Measurements from ENCODE around the gene MBTPS1.

The MBTPS1 gene

DNA sequence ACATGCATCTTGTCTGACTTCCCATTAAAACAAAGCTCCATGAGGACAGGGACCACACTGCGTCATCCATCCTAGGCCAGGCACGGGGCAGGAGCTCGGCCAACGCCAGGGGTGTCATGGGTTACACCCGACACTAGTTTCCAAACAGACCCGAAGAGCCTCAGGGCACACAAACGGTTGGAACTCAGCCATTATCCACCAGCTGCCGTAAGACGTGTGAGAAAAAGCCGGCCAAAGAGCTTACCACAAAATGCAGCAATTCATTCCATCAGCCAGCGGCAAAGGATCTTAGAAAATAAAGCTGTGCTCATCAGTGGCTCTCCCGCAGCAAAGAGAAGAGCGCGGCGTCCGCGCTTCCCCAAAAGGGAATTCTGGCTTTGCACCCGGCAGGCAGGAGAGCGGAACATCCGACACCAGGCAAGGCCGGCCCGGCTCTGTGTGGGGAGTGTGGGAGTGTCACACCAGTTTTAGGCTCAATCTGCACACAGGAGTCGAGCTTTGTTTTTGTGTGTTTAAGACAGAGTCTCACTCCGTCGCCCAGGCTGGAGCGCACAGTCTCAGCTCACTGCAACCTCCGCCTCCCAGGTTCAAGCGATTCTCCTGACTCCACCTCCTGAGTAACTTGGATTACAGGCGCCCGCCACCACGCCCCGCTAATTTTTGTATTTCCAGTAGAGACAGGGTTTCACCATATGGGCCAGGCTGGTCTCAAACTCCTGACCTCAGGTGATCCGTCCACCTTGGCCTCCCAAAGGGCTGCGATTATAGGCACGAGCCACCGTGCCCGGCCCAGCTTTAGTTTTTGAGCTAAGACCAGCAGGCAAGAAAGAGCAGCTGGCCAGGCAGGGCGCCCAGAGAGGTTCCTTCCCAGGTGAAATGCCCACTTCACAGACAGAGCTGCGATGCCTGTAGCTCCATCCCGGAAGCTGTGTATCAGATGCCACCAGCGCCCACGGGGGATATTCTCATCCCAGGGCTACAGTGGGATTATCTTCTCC, 75.6 kb downstream of the MBTPS1 start:
- no peak for DNase-seq (ENCODE audit: low spot score)
- TF ChIP-seq, protein P1, sequence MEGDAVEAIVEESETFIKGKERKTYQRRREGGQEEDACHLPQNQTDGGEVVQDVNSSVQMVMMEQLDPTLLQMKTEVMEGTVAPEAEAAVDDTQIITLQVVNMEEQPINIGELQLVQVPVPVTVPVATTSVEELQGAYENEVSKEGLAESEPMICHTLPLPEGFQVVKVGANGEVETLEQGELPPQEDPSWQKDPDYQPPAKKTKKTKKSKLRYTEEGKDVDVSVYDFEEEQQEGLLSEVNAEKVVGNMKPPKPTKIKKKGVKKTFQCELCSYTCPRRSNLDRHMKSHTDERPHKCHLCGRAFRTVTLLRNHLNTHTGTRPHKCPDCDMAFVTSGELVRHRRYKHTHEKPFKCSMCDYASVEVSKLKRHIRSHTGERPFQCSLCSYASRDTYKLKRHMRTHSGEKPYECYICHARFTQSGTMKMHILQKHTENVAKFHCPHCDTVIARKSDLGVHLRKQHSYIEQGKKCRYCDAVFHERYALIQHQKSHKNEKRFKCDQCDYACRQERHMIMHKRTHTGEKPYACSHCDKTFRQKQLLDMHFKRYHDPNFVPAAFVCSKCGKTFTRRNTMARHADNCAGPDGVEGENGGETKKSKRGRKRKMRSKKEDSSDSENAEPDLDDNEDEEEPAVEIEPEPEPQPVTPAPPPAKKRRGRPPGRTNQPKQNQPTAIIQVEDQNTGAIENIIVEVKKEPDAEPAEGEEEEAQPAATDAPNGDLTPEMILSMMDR (IDR thresholded peaks at IDR 0.05; ENCODE audit: extremely low read depth, missing control alignments), result no peak

DNA sequence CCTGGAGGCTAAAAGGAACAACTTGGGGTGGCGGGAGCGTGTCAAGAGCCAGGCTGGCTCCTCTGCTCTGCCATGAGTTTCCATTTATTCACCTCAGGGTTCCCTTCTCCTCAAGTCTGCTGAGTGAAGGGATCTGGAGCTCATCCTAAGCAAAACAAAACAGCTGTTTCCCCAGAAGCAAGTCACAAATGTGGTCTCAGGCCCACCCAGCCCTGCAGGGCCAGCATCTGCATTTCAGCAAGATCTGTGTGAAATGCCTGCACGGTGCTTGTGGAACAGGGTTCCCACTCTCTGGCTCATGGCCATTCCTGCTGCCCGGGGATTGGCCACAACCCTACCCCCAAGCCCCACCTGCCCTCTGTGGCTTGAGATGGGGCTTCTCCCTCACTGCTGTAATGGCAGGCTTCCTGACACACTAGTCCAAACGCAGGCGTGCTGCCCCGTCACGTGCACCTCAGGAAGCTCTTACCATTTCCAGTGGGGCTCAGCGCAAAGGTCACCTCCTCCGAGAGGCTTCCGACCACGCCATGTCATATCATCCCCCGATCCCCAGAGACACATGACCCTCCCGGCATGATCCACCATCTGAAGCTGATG, 76.4 kb downstream of the MBTPS1 start:
- TF ChIP-seq, protein P1 (IDR thresholded peaks at IDR 0.05; ENCODE audit: extremely low read depth, missing control alignments), result no peak
- no peak for DNase-seq (ENCODE audit: low spot score)

DNA sequence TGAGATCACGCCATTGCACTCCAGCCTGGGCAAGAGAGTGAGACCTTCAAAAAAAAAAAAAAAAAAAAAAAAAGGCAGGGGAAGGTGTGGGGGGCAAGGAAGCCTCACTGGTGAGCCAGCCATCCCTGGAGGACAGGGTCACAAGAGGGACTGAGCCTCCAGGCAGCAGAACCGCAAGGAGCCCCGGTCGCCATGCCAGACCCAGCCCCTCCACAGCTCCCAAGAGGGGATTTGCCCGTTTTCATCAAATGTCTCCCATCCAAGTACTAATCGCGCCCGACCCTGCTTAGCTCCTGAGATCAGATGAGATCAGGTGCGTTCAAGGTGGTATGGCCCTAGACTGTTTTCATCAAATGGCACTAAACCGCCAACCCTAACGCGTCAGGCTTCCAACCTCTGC, 77.0 kb downstream of the MBTPS1 start:
- DNase-seq (ENCODE audit: low spot score), result no peak
- TF ChIP-seq, protein P1 (IDR thresholded peaks at IDR 0.05; ENCODE audit: extremely low read depth, missing control alignments), result no peak

DNA sequence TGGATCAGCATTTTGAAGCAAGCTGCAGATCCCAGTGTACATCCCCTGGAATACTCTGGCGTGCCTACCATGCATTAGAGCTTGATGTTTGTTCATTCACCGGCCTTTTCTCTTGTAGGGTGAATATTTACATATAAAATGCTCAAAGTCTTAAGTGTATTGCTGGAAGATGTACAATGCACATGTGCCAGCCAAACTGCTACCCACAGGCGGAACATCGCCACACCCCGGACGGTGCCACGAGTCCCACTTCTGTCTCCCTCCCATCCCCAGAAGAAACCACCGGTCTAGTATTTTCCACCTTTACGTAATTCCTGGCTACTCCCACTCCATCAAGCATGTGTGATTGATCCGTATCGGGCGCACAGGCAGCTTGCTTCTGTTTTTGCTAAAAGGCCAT, 78.3 kb downstream of the MBTPS1 start:
- TF ChIP-seq, protein P1 (IDR thresholded peaks at IDR 0.05; ENCODE audit: extremely low read depth, missing control alignments), result no peak
- no peak for DNase-seq (ENCODE audit: low spot score)

DNA sequence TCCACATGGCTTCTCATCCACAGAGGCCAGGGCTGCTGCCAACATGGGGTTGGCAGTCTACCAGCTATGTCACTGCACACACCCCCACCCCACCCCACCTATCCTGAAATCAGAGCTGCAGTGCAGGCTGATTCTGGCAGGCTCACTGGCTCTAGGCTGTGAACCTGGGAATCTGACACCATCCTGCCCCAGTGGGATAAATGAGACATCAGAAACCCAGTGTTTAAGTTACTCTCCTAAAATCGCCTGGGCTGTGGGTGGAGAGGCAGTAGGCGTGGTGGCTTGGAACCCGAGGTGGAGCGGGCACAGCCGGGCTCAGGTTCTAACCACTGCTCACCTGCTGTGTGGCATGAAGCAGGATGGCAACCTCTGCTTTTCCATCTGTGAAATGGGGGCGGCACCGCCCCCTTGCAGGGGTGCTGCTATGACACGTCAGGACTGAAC, 79.7 kb downstream of the MBTPS1 start:
- TF ChIP-seq, protein P1 (IDR thresholded peaks at IDR 0.05; ENCODE audit: extremely low read depth, missing control alignments), result no peak
- no peak for DNase-seq (ENCODE audit: low spot score)

DNA sequence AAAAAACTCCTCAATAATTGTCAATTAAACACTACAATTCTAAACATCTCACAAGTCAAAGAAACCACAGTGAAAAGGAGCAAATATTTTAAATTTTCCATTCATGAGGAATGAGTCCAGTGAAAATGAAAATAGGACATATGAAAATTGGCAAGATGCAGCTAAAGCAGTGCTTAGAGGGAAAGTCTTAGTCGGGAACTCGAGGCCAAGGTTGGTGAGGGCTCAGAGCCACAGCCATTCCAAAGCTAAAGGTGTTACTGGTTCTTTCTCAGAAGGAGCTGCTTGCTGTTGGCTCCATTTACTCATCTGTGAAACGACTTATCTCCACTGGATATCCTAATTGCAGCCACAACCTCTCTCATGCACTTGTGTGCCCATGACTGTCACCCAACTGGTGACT, 80.6 kb downstream of the MBTPS1 start:
- DNase-seq (ENCODE audit: low spot score), result no peak

More for the DNA sequence above, 80.6 kb downstream of the MBTPS1 start:
- TF ChIP-seq, protein P1 (IDR thresholded peaks at IDR 0.05; ENCODE audit: extremely low read depth, missing control alignments), result no peak

Data from GM20000 (cell line).